ENCODE measurements around the gene ELK1. TPM values are rescaled to one million over a fixed set of nuclear protein-coding genes. Genes with fewer than 3 reads are reported as not detected.

Gene ELK1
- total RNA-seq, 4 donors from 2014 or later = 11.6 to 27.5 (median 18.6) TPM

- 60% methylated on average over 4 of the region's 4 CpGs; no CpG with 5 or more reads in 1 of the 2 donors for WGBS, 2 donors (ENCODE audit: low coverage in 1 of 2)
- H3K9me3 ChIP-seq = no peaks in the 10 kb centered on the region
- no peaks in the 10 kb centered on the region for H3K27me3 ChIP-seq
- no peak overlapping the region for H3K4me3 ChIP-seq
- in situ Hi-C loops (cut with MboI; ENCODE audit: low pct_ligation_motif_present in 1 of 4, low pct_unique_long_range_greater_than_20kb in 1 of 4, low sequenced_read_pairs in 3 of 4) (no loop called here), intact Hi-C loops (cut with DNase I; ENCODE audit: low total_unique reads) (no loop called here)
- TF ChIP-seq POLR2A (IDR thresholded peaks at IDR 0.05) = no peak
- TF ChIP-seq, protein P1, sequence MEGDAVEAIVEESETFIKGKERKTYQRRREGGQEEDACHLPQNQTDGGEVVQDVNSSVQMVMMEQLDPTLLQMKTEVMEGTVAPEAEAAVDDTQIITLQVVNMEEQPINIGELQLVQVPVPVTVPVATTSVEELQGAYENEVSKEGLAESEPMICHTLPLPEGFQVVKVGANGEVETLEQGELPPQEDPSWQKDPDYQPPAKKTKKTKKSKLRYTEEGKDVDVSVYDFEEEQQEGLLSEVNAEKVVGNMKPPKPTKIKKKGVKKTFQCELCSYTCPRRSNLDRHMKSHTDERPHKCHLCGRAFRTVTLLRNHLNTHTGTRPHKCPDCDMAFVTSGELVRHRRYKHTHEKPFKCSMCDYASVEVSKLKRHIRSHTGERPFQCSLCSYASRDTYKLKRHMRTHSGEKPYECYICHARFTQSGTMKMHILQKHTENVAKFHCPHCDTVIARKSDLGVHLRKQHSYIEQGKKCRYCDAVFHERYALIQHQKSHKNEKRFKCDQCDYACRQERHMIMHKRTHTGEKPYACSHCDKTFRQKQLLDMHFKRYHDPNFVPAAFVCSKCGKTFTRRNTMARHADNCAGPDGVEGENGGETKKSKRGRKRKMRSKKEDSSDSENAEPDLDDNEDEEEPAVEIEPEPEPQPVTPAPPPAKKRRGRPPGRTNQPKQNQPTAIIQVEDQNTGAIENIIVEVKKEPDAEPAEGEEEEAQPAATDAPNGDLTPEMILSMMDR (IDR thresholded peaks at IDR 0.05) = no peak
- TF ChIP-seq EP300 (IDR thresholded peaks at IDR 0.05; ENCODE audit: low read depth) = no peak
- TF ChIP-seq POLR2AphosphoS5 (IDR thresholded peaks at IDR 0.05) = no peak
- DNase-seq = no peak
- H3K4me1 ChIP-seq = no peaks in the 10 kb centered on the region
- H3K36me3 ChIP-seq = no peaks in the 10 kb centered on the region
- no peak overlapping the region for H3K27ac ChIP-seq
These were observed 56.8 kb downstream of the ELK1 start for GRCh38 chrX:47593522-47593921.

- no peaks in the 10 kb centered on the region for H3K4me1 ChIP-seq
- no peaks in the 10 kb centered on the region for H3K27me3 ChIP-seq
- H3K27ac ChIP-seq = no peak overlapping the region
- H3K9me3 ChIP-seq = no peaks in the 10 kb centered on the region
- H3K36me3 ChIP-seq = no peaks in the 10 kb centered on the region
- TF ChIP-seq, protein P1 (IDR thresholded peaks at IDR 0.05) = no peak
- TF ChIP-seq POLR2AphosphoS5 (IDR thresholded peaks at IDR 0.05) (no peak), EP300 (IDR thresholded peaks at IDR 0.05; ENCODE audit: low read depth) (no peak), POLR2A (IDR thresholded peaks at IDR 0.05) (no peak)
- no peak overlapping the region for H3K4me3 ChIP-seq
- in situ Hi-C loops (cut with MboI; ENCODE audit: low pct_ligation_motif_present in 1 of 4, low pct_unique_long_range_greater_than_20kb in 1 of 4, low sequenced_read_pairs in 3 of 4) (no loop called here), intact Hi-C loops (cut with DNase I; ENCODE audit: low total_unique reads) (no loop called here)
- WGBS, 2 donors (ENCODE audit: low coverage in 1 of 2) = 87% methylated on average over 5 of the region's 5 CpGs; no CpG with 5 or more reads in 1 of the 2 donors
- DNase-seq = no peak
These were observed 59.4 kb downstream of the ELK1 start for GRCh38 chrX:47590984-47591383.

DNA sequence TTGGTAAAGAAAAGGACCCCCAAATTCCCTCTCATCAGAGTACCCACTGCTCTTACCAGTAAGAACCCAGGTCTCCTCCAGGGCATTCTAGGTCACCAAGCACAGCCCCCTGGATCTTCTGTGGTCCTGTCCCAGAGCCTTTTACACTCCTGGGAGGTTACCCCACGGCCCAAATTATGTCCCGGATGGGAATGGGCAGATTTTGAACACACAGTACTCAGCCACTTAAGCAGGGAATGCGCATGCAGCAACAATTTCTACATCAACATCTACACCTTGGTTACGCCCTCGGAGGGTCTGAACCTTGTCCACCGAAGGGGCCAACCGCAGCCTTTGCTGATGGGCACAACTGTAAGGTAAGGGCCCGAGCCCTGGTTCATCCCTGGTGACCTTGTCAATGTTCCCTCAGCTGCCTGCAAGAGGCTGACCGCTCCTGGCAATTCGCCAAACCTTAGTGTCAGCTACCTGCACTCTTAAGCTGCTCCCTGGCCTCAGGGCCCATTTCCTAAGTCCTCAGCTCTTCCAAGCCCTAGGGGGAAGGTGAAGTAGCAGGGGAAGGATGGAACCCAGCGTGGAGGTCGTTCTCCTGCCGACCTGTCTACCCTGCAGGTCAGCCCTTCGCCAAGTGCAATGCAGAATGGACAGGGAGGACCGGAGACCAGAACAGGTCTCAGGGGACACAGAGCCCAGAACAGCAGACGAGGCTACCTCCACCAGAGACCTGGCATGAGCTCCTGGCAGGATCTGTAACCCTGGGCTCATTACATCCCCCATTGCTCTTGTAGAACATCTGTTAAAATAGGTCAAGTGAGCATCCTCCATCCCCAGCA is 62.2 kb downstream of the ELK1 start:
- H3K9me3 ChIP-seq = no peaks in the 10 kb centered on the region
- intact Hi-C loops (cut with DNase I; ENCODE audit: low total_unique reads) (no loop called here), in situ Hi-C loops (cut with MboI; ENCODE audit: low pct_ligation_motif_present in 1 of 4, low pct_unique_long_range_greater_than_20kb in 1 of 4, low sequenced_read_pairs in 3 of 4) (no loop called here)
- DNase-seq = no peak
- TF ChIP-seq POLR2AphosphoS5 (IDR thresholded peaks at IDR 0.05) (no peak), EP300 (IDR thresholded peaks at IDR 0.05; ENCODE audit: low read depth) (no peak), POLR2A (IDR thresholded peaks at IDR 0.05) (no peak)
- TF ChIP-seq, protein P1 (IDR thresholded peaks at IDR 0.05) = no peak
- H3K27ac ChIP-seq = no peak overlapping the region
- WGBS, 2 donors (ENCODE audit: low coverage in 1 of 2) = 73% methylated on average over 16 of the region's 16 CpGs; no CpG with 5 or more reads in 1 of the 2 donors
- H3K4me1 ChIP-seq = peaks cover 0 to 4% (median 0%) of the 10 kb centered on the region in 4 donors
- no peaks in the 10 kb centered on the region for H3K36me3 ChIP-seq
- no peak overlapping the region for H3K4me3 ChIP-seq
- H3K27me3 ChIP-seq = no peaks in the 10 kb centered on the region

DNA sequence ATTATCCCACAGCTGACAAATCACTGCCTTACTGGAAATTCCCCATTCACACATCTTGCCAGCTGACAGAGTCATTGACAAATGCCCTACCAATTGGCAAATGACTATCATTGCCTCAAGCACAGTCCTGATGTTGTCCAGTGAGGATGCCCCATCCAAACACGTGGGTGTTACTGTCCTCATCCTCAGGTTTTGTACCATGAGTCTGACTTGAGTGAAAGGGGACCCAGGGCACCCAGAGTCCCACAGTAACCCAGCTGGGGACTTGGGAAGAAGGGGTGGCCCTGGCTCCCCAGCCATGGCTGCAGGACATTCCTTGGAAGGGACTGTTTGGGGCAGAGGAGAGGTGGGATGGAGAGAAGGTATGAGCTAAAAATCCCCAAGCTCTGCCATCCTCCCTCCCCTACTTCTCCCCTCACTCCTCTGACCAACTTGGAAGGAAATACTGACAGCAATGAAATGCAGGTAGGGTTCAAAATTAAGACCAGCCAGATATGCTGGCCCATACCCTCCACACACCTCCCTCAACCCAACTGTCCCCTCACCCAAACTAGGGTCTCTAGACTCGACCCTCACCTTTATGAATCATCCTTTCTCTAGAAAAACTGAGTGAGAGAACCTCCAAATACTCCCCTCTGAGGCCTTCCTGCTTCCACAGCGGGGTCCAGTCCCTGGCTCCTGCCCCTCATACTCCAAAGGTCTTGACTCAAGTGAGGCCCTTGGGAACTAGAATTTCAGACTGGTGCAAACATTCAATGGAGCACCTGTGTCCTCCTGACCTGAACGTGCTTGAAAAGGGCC is 63.1 kb downstream of the ELK1 start:
- 25 to 100% methylated on average over 1 to 4 of the region's 4 CpGs for WGBS, 2 donors (ENCODE audit: low coverage in 1 of 2)
- DNase-seq = no peak
- H3K27me3 ChIP-seq = no peaks in the 10 kb centered on the region

More for the DNA sequence above, 63.1 kb downstream of the ELK1 start:
- Histone ChIP-seq H3K27ac (no peak overlapping the region), H3K9me3 (no peaks in the 10 kb centered on the region), H3K36me3 (no peaks in the 10 kb centered on the region), H3K4me1 (peaks cover 0 to 4% (median 0%) of the 10 kb centered on the region in 4 donors), H3K4me3 (no peak overlapping the region)
- intact Hi-C loops (cut with DNase I; ENCODE audit: low total_unique reads) = no loop called here
- in situ Hi-C loops (cut with MboI; ENCODE audit: low pct_ligation_motif_present in 1 of 4, low pct_unique_long_range_greater_than_20kb in 1 of 4, low sequenced_read_pairs in 3 of 4) = no loop called here
- TF ChIP-seq EP300 (IDR thresholded peaks at IDR 0.05; ENCODE audit: low read depth) (no peak), POLR2A (IDR thresholded peaks at IDR 0.05) (no peak), POLR2AphosphoS5 (IDR thresholded peaks at IDR 0.05) (no peak)
- TF ChIP-seq, protein P1 (IDR thresholded peaks at IDR 0.05) = no peak
